ENCODE data around the gene SYCE3.

SYCE3 gene

GRCh38 chr22:50531546-50531961, 31.2 kb downstream of the SYCE3 start:
- peak; percentile 29 for DNase-seq (ENCODE audit: low spot score)

- peak; percentile 73 for DNase-seq (ENCODE audit: low spot score)
Observed at GRCh38 chr22:50530877-50531545, 31.7 kb downstream of the SYCE3 start.

GRCh38 chr22:50530580-50530876, 32.2 kb downstream of the SYCE3 start:
- DNase-seq (ENCODE audit: low spot score) = no peak

- peak; percentile 89 for DNase-seq (ENCODE audit: low spot score)
Observed at GRCh38 chr22:50529897-50530579, 32.7 kb downstream of the SYCE3 start, which contains the start of gene TYMP. Gene TYMP (minus strand): TSS chr22:50530012. CDS start chr22:50529709, 303 bp downstream.

GRCh38 chr22:50529416-50529896, 33.3 kb downstream of the SYCE3 start:
- DNase-seq (ENCODE audit: low spot score) = peak; percentile 15

GRCh38 chr22:50528682-50529415, 33.9 kb downstream of the SYCE3 start:
- peak; percentile 5 for DNase-seq (ENCODE audit: low spot score)

GRCh38 chr22:50527921-50528681, 34.6 kb downstream of the SYCE3 start:
- DNase-seq (ENCODE audit: low spot score) = no peak

- DNase-seq (ENCODE audit: low spot score) = no peak
Observed at GRCh38 chr22:50526834-50527801, 35.6 kb downstream of the SYCE3 start.

GRCh38 chr22:50526108-50526833, 36.4 kb downstream of the SYCE3 start:
- peak; percentile 84 for DNase-seq (ENCODE audit: low spot score)

- no peak for DNase-seq (ENCODE audit: low spot score)
Observed at GRCh38 chr22:50525858-50526107, 36.9 kb downstream of the SYCE3 start.

- DNase-seq (ENCODE audit: low spot score) = peak; percentile 99
Observed at GRCh38 chr22:50525104-50525857, 37.4 kb downstream of the SYCE3 start, which contains the start of gene SCO2. Gene SCO2 (minus strand): TSS chr22:50525598. CDS start chr22:50524411, 1,187 bp downstream.

GRCh38 chr22:50524676-50525103, 38.0 kb downstream of the SYCE3 start:
- no peak for DNase-seq (ENCODE audit: low spot score)

- DNase-seq (ENCODE audit: low spot score) = no peak
Observed at GRCh38 chr22:50523806-50524675, 38.7 kb downstream of the SYCE3 start.

- no peak for DNase-seq (ENCODE audit: low spot score)
Observed at GRCh38 chr22:50523458-50523805, 39.3 kb downstream of the SYCE3 start.

- no peak for DNase-seq (ENCODE audit: low spot score)
Observed at GRCh38 chr22:50522806-50523438, 39.8 kb downstream of the SYCE3 start.

GRCh38 chr22:50522208-50522805, 40.4 kb downstream of the SYCE3 start:
- no peak for DNase-seq (ENCODE audit: low spot score)

GRCh38 chr22:50521710-50522109, 41.0 kb downstream of the SYCE3 start:
- DNase-seq (ENCODE audit: low spot score) = no peak
